ENCODE measurements around the gene GLOD4.
"Not testable (repeated sequence)": the region's sequence is repeated elsewhere in the genome, so short reads cannot be mapped to it uniquely, and the experiment has no call there.

The GLOD4 gene

DNA sequence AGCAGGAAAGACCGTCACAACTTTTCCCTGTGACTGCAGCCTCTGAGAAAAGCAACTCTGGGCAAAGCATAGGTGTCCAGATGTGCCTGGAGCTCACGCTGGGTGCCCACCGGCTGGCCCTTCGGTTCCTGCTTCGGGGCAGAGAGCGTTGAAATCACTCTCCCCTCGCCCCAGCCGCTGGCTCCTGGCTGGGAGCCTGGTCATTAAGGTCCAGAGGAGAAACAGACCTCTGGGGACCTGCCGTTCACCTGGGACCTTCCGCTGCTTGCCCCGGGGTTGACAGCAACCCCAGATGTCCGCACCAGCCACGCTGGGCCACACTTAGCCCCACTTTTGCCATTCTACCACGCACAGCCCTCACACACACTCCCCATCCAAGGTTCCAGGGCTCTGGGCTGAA, 13.2 kb upstream of the GLOD4 start:
- no peak overlapping the region for H3K27ac ChIP-seq (replicated peaks)
- no peak overlapping the region for H3K4me3 ChIP-seq (replicated peaks; ENCODE audit: insufficient read depth, low read length)
- no peak for DNase-seq (ENCODE audit: low read depth in 1 of 2, low spot score in 1 of 2)
- H3K27me3 ChIP-seq (ENCODE audit: insufficient read depth, poor library complexity, severe bottlenecking) = no peaks in the 10 kb centered on the region
- TF ChIP-seq, protein P1, sequence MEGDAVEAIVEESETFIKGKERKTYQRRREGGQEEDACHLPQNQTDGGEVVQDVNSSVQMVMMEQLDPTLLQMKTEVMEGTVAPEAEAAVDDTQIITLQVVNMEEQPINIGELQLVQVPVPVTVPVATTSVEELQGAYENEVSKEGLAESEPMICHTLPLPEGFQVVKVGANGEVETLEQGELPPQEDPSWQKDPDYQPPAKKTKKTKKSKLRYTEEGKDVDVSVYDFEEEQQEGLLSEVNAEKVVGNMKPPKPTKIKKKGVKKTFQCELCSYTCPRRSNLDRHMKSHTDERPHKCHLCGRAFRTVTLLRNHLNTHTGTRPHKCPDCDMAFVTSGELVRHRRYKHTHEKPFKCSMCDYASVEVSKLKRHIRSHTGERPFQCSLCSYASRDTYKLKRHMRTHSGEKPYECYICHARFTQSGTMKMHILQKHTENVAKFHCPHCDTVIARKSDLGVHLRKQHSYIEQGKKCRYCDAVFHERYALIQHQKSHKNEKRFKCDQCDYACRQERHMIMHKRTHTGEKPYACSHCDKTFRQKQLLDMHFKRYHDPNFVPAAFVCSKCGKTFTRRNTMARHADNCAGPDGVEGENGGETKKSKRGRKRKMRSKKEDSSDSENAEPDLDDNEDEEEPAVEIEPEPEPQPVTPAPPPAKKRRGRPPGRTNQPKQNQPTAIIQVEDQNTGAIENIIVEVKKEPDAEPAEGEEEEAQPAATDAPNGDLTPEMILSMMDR (IDR thresholded peaks at IDR 0.05; ENCODE audit: insufficient read depth, low read length) = no peak
- TF ChIP-seq GABPA (IDR thresholded peaks at IDR 0.05; ENCODE audit: low read depth) (no peak), SPI1 (IDR thresholded peaks at IDR 0.05; ENCODE audit: borderline replicate concordance, low read depth) (no peak), POLR2AphosphoS5 (IDR thresholded peaks at IDR 0.05; ENCODE audit: low read depth) (no peak)
- TF ChIP-seq, protein P2, sequence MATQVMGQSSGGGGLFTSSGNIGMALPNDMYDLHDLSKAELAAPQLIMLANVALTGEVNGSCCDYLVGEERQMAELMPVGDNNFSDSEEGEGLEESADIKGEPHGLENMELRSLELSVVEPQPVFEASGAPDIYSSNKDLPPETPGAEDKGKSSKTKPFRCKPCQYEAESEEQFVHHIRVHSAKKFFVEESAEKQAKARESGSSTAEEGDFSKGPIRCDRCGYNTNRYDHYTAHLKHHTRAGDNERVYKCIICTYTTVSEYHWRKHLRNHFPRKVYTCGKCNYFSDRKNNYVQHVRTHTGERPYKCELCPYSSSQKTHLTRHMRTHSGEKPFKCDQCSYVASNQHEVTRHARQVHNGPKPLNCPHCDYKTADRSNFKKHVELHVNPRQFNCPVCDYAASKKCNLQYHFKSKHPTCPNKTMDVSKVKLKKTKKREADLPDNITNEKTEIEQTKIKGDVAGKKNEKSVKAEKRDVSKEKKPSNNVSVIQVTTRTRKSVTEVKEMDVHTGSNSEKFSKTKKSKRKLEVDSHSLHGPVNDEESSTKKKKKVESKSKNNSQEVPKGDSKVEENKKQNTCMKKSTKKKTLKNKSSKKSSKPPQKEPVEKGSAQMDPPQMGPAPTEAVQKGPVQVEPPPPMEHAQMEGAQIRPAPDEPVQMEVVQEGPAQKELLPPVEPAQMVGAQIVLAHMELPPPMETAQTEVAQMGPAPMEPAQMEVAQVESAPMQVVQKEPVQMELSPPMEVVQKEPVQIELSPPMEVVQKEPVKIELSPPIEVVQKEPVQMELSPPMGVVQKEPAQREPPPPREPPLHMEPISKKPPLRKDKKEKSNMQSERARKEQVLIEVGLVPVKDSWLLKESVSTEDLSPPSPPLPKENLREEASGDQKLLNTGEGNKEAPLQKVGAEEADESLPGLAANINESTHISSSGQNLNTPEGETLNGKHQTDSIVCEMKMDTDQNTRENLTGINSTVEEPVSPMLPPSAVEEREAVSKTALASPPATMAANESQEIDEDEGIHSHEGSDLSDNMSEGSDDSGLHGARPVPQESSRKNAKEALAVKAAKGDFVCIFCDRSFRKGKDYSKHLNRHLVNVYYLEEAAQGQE (IDR thresholded peaks at IDR 0.05; ENCODE audit: insufficient replicate concordance, low read depth) = no peak

DNA sequence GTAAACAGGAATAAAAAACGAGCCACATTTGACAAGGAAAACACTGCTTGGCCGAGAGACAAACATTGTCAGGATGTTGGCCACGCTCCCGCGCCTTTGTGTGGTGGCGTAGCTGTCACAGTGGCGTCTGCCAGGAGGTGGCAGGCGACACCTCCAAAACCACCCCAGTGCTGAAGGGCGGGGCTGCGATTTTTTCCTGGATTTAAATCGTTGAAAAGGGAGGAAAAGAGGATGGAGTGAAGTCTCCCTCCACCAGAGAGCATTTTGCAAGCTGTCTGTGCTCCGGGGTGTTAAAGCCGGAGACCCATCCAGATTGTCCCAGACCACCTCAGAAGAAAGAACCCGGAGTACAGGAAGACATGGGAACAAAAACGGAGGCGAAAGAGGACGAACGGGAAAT, 12.8 kb upstream of the GLOD4 start:
- Histone ChIP-seq H3K27me3 (ENCODE audit: insufficient read depth, poor library complexity, severe bottlenecking) (no peaks in the 10 kb centered on the region), H3K27ac (replicated peaks) (no peak overlapping the region), H3K4me3 (replicated peaks; ENCODE audit: insufficient read depth, low read length) (no peak overlapping the region)
- TF ChIP-seq GABPA (IDR thresholded peaks at IDR 0.05; ENCODE audit: low read depth) = no peak
- TF ChIP-seq, protein P1 (IDR thresholded peaks at IDR 0.05; ENCODE audit: insufficient read depth, low read length) = peak; percentile 15
- DNase-seq (ENCODE audit: low read depth in 1 of 2, low spot score in 1 of 2) = no peak

DNA sequence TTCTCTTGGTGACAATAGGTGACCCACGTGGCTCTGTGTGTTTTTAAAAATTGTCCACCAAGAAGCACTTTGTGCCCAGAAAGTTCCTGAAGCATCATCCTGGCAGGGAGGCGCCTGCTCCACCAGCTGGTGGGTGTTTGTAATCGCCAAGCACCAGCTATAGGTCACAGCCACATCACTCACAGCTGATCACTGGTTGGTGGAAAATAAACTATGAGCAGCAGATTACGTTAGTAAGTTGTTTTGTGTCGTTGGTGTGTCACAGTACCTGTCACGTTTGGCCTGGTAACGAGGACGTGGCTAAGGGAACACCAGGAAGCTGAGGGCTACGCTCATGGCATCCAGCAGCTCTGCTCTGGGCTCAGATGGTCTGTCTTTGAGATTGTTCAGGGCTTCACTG, 10.2 kb upstream of the GLOD4 start:
- no peak for DNase-seq (ENCODE audit: low read depth in 1 of 2, low spot score in 1 of 2)
- TF ChIP-seq SPI1 (IDR thresholded peaks at IDR 0.05; ENCODE audit: borderline replicate concordance, low read depth) = no peak
- no peak for TF ChIP-seq POLR2AphosphoS5 (IDR thresholded peaks at IDR 0.05; ENCODE audit: low read depth)
- TF ChIP-seq, protein P2 (IDR thresholded peaks at IDR 0.05; ENCODE audit: insufficient replicate concordance, low read depth) = no peak
- TF ChIP-seq, protein P1 (IDR thresholded peaks at IDR 0.05; ENCODE audit: insufficient read depth, low read length) = no peak
- no peak for TF ChIP-seq GABPA (IDR thresholded peaks at IDR 0.05; ENCODE audit: low read depth)
- no peak overlapping the region for H3K27ac ChIP-seq (replicated peaks)

DNA sequence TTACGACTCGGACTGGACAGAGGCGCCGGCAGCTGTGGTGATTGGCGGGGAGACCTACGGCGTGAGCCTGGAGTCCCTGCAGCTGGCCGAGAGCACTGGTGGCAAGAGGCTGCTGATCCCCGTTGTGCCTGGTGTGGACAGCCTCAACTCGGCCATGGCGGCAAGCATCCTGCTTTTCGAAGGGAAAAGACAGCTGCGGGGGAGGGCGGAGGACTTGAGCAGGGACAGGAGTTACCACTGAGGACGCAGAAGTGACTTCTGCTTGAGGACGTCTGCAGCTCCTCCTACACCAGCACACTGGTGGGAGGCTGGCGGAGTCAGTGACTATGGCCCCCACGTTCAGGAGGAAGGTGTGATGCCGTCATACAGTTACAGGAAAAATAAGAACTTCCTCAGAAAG, 9.7 kb upstream of the GLOD4 start:
- H3K27ac ChIP-seq (replicated peaks) = no peak overlapping the region
- TF ChIP-seq SPI1 (IDR thresholded peaks at IDR 0.05; ENCODE audit: borderline replicate concordance, low read depth) = no peak
- TF ChIP-seq, protein P1 (IDR thresholded peaks at IDR 0.05; ENCODE audit: insufficient read depth, low read length) = no peak
- TF ChIP-seq, protein P2 (IDR thresholded peaks at IDR 0.05; ENCODE audit: insufficient replicate concordance, low read depth) = no peak
- TF ChIP-seq GABPA (IDR thresholded peaks at IDR 0.05; ENCODE audit: low read depth) = no peak
- no peak for TF ChIP-seq POLR2AphosphoS5 (IDR thresholded peaks at IDR 0.05; ENCODE audit: low read depth)

More for the DNA sequence above, 10.2 kb upstream of the GLOD4 start:
- H3K4me3 ChIP-seq (replicated peaks; ENCODE audit: insufficient read depth, low read length) = no peak overlapping the region
- H3K27me3 ChIP-seq (ENCODE audit: insufficient read depth, poor library complexity, severe bottlenecking) = no peaks in the 10 kb centered on the region

DNA sequence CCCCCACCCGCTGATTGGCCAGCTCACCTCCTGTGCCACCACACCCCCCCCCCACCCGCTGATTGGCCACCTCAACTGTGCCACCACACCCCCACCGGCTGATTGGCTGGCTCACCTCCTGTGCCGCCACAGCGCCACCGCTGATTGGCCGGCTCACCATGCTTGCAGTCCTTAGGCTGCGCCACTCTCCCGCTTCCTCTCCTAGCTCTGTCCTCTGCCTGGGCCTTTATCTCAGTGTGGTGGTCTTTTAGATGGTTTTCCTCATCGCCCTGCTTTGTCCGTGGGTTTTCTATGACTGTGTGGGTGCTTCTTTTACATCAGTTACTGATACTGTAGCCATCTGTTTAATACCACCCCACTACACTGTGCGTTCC, 8.8 kb upstream of the GLOD4 start:
- H3K4me3 ChIP-seq (replicated peaks; ENCODE audit: insufficient read depth, low read length); H3K27me3 ChIP-seq (ENCODE audit: insufficient read depth, poor library complexity, severe bottlenecking); H3K27ac ChIP-seq (replicated peaks); DNase-seq (ENCODE audit: low read depth in 1 of 2, low spot score in 1 of 2): not testable (repeated sequence)

More for the DNA sequence above, 9.7 kb upstream of the GLOD4 start:
- no peak for DNase-seq (ENCODE audit: low read depth in 1 of 2, low spot score in 1 of 2)
- H3K4me3 ChIP-seq (replicated peaks; ENCODE audit: insufficient read depth, low read length) = no peak overlapping the region
- H3K27me3 ChIP-seq (ENCODE audit: insufficient read depth, poor library complexity, severe bottlenecking) = no peaks in the 10 kb centered on the region
